Skin epidermis (tissue), 12 donors: ENCODE data around the gene TTLL5.

Source experiments
- H3K27ac ChIP-seq, 21 experiments: fragments of 200-600 bp; sonication (generic) in 11 of 21; one replicate each; pipeline ENCODE4 v1.5.0; 2020; ENCODE audit warnings: mild to moderate bottlenecking in 3 of 21, inconsistent platforms in 2 of 21, moderate library complexity in 2 of 21
- H3K4me3 ChIP-seq, 7 experiments: fragments of 200-600 bp; sonication (generic) in 2 of 7; one replicate each; pipeline ENCODE4 v1.5.0; 2020; ENCODE audit warnings: inconsistent platforms in 2 of 7, mild to moderate bottlenecking in 2 of 7, moderate library complexity in 1 of 7

TTLL5 gene

DNA sequence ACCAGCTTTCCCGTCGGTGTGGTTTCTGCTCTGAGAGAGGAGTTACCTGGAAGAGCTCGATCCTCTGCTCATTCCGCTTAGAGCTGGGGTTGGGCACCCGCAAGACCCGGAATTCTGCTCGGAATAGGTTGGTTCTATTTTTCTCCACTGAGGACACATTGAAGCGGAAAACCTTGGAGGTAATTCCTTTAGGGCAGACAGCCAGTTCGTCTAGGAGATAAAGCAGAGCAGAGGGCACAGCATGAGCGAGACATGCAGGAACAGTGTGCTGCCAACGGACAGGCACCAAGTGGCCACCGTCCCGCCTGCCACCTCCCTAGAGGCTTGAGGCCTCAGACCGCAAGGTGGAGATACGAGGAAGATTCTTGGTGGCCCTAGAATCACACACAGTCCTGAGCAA is 310.5 kb downstream of the TTLL5 start:
- no peak overlapping the region for H3K4me3 ChIP-seq

DNA sequence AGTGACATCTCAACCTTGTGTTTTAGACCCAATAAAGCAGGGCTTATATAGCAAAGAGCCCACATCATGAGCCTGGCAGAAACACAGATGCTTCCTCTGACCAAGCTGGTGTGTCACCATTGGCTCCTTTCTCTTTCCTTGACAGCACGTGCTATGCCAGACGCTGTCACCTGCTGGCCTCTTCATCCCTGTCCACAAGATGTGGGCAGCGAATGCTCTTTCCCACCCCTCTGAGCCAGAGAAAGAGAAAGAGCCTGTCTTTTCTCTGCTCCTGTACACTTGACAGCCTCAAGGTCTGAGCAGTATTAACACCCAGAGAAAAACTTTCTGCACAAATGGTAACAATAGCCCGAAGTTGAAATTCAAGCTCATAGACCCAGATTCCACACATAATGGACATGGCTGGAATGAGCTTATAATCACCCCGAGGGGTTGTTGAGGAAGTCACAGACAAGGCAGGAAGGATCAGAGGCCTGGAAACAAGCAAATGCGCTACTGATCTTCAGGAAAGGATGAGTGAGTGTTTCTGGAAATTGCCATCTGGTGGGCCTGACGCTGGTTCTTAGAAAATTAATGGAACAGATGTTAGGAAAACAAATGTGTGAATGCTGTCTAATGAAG is 311.9 kb downstream of the TTLL5 start:
- Histone ChIP-seq H3K27ac (no peak overlapping the region), H3K4me3 (no peak overlapping the region)

More for the DNA sequence above, 310.5 kb downstream of the TTLL5 start:
- no peak overlapping the region for H3K27ac ChIP-seq

DNA sequence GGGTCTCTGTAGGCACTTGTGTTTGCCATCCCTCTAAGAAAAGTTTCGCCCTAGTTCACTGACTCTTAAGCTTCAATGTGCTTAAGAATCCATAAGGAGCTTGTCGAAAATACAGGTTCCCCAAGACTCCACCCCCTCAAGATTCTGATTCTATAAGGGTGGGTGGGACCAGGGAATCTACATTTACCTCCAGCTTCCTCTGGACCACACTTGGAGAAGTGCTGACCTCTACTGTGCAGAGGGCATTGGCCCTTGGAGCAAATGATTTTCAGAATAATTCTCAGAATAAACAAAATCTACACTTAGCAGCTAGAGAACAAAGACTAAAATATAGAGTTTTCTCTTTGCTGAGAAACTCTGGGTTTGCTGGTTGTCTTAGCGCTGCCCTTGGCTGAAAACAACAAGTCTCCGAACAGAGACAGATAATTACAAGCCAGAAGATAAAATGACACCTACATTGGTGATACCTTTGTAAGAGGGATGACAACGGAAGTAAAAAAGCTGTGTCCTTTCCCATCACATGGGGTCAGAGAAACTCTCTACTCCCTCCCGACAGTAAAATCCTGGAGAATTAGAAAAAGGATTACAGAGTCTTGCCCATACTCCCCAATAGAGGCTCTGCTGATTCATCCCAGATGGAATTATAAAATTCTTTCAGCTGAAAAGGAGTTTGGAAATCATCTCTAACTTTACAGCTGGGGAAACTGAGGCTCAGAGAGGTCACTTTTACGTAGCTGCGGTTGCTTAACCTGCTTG is 316.0 kb downstream of the TTLL5 start:
- Histone ChIP-seq H3K4me3 (no peak overlapping the region), H3K27ac (no peak overlapping the region)

DNA sequence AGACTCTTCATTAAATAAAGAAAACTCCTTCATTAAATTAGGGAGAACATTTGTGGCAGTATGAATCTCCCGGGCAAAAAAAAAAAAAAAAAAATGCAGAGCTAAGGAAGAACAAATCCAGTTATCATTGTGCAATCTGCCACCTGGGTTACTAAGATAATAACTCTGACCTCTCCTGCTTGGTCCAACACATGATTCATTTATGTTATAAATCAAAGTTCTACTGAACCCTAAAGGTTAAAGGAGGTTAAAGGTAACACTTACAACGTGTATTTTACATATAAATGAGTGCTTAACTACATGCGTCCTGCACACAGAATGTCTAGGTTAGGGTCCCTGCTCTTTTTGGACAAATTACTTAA is 316.5 kb downstream of the TTLL5 start:
- H3K27ac ChIP-seq, result peak overlapping the region in 1 of 21 experiments; percentile 21

DNA sequence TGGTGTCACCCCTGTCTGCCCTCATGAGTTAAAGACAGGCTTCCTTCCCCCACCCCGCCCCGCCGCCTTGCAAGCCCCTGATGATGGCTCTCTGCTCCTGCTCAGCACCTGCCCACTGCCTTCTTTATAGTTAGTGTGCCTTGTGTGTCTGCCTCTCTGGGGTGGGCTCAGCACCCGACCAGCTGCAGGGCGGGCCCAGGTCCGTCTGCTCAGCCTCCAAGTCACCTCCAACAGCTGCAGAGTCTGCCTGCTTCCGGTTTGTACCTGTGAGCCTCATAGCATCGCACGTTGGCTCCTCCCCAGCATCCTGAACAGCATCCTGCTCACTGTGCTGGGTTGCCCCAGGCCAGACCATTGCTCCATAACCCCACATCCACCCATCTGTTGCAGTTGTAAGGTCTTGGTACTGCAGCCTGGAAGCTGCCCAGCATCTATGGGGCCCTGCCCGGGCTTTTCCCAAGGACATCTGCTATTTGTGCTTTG is 317.2 kb downstream of the TTLL5 start:
- peak overlapping the region in 3 of 21 experiments; percentile 10 to 83 (median 48) for H3K27ac ChIP-seq
- peak overlapping the region in 1 of 7 experiments; percentile 66 for H3K4me3 ChIP-seq

More for the DNA sequence above, 316.5 kb downstream of the TTLL5 start:
- H3K4me3 ChIP-seq, result no peak overlapping the region

DNA sequence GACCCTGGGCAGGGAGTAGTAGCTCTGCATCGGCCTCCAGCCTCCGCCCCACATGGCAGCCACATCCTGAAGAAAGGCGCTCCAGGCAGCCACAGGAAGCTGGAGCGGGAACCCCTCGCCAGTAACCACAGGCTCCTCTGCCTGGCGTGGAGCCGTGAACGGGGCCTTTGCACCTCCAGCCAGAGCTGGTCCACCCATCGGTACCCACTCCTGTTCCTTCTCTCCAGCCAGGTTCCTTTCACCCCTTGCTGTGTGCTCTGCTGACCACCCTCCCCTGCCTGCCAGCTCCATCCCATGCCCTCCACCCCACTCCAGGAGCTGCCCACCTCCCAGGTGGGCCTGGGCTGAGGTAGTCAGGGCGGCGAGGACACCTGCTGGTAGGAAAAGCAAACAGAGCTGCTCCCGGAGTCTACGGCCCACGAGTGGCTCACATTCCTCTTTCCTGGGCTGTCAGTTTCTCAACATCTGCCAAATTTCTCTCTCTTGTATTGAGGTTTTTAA is 318.1 kb downstream of the TTLL5 start:
- Histone ChIP-seq H3K27ac (peak overlapping the region in 15 of 21 experiments; percentile 13 to 95 (median 48)), H3K4me3 (peak overlapping the region; percentile 46 to 82 (median 66))

DNA sequence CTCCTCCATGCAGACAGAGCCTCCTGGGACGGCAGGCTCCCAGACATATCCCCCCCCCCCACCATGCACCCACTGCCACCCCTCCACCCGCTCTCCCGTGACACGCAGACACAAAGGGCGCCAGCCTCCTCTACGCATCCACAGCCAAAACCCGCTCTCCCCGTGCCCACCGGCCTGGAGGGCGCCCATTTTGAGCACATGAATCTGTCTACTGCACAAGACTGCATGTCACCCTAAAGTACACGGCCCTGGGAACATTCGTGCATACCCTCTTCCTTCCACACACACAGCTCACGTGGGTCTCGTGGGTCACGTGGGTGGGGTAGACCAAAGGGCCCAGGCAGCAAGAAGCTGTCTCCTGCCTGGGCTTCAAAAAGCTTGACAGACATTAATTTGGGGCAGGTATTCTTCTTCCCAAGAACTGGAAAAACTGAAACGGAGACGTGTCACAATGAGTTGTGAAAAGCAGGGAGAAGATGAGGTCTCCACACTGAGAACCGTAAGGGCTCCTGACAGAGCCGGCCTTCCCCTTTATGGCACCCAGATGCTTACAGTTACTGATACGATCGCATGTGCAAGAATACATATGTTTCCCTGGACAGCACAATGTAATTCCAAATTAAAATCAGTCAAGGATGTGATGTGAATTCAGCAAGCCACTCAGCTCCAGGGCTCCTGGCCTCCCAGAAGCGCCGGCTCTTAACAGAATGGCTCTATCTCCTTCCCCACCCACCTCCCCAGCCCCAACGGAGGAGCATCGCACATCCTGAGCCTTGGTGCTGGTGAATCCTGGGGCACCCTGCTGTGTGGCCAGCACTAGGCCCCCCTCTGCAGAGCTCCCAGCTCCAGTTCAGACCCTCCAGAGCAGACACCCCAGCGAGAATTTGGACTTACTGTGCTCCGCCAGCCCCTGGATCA is 318.9 kb downstream of the TTLL5 start:
- Histone ChIP-seq H3K27ac (peak overlapping the region in 17 of 21 experiments; percentile 2 to 95 (median 85)), H3K4me3 (peak overlapping the region; percentile 46 to 82 (median 66))

DNA sequence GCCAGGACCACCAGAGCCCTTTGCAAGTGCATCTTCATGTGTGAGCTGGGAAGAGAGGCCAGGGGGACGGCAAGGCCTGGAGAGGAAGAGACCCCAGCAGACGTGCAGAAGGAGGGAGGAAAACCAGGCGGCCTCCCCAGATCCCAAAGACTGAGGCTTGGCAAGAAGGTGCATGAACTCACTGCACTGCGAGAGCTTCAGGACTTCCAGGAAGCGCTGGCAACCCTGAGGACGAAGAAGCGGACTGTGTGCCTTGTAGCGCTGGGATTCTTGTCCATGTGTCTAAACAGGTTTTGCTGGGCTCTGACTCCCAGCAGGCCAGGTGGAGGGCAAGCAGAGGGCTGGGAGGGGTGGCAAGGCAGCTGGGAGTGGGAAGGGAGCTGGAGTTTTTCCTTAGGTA is 319.8 kb downstream of the TTLL5 start:
- Histone ChIP-seq H3K4me3 (peak overlapping the region; percentile 46 to 82 (median 66)), H3K27ac (peak overlapping the region in 20 of 21 experiments; percentile 23 to 95 (median 88))

DNA sequence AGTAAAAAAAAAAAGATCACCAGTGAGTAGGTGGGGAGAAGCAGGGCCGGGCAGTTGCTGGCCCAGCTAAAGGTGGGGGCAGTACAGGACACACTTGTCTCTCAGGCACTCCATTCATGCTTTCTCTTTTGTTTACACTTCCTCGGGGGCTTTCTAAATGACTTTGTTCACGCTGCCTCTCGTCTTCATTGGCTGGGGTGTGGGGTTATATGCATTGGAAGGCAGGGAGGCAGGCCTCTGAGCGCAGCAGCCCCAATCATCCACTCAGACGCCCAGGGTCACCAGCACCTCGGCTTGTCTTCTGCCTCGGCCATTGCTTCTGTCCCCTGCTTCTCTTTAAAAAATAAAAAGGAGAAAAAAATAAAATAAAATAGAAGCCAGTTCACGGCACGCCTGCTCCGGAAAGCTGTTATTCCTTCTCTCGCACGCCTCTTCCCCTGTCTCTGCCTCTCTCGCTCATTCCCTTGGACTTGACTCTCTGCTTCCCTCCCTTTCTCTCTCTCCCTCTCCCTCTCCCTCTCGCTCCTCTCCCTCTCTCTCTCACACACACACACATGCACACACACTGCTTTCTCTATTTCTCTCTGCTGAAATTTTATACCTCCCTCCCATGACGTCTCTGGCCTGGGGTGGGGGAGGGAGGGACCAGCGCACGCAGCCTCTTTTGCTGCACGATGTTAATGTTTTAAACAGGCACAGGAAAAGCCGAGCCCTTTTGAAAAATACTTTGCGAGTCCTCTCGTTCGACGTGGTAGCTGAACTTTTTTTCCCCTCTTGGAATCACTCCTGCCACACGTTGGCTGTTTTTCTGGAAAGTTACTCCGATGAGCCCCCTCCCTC is 320.6 kb downstream of the TTLL5 start, which contains the start of gene TGFB3:
TGFB3 (minus strand) TSS at position 570 of the 840 bp plus-strand sequence. CDS start 1,102 bp downstream, outside the sequence.
- H3K4me3 ChIP-seq, result peak within 1 kb of the TSS; percentile 46 to 82 (median 66)

DNA sequence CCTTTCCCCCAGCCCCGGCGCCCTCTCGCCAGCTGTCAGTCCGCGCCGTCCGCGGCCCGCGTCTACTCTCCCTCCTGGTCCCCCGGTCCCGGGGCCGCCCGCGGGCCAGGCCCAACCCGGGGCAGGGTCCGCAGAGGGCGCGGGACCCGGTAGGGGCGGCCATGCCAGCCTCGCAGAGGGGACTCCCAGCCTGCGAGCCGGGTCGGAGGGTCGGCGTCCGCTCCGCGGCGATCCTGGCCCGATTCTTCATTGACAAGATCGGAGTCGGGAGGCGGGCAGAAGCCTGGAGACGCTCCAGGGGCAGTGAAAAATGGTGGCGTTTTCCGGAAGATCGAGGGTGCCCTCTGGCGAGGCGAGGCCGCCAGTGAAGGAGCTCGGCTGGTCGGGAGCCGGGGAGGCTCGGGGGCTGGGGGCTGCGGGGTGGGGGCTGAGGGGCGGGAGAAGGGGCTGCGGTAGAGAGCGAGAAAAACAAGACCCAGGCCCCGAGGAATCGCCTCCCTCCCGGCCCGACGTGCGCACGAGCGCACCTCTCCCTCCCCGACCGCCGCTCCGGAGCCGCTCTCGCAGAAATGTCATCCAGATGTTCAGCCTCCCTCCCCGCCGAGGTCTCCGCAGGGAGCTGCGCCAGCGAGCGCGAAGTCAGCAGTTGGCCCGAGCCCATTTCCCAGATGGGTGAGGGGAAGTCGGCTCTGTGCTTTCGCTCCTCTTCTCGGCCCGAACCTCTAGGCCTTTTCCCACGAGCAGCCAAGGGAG is 321.4 kb downstream of the TTLL5 start:
- Histone ChIP-seq H3K4me3 (peak overlapping the region; percentile 46 to 82 (median 66)), H3K27ac (peak overlapping the region; percentile 71 to 95 (median 90))

More for the DNA sequence above, 320.6 kb downstream of the TTLL5 start, which contains the start of gene TGFB3:
- peak within 1 kb of the TSS; percentile 71 to 95 (median 90) for H3K27ac ChIP-seq

DNA sequence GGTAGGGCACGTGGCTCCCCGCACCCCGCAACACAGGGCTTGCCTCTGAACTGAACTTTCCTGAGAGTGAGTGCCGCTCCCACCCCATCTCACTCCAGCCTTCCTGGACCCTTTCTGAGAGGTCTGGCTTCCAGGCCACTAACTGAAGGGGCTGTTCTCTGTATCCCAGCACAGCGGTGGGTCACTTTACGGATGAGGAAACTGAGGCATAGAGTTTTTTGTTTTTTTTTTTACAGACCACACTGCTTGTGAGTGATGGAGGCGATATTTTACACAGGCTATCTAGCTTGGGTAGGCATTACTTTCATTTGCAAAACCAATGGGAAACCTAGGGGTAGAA is 321.9 kb downstream of the TTLL5 start:
- Histone ChIP-seq H3K27ac (peak overlapping the region in 20 of 21 experiments; percentile 78 to 95 (median 90)), H3K4me3 (peak overlapping the region; percentile 46 to 82 (median 66))

DNA sequence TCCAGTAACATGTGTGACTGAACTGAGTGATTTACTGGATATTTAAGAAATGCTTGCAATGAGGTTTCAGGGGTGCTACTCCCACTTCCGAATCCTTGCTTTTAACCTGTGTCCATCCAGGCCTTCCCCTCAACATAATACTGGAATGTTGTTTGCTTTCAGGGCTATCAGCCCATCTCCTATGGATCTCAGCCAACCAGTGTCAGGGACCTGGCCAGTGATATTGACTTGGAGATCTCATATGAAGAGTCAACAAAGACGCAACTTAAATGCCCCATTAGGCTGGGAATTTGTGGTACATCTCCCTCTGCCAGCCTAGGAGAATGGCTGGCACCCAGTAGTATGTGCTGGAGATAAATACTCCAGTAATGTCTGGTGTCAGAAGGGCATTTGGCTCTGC is 323.6 kb downstream of the TTLL5 start:
- Histone ChIP-seq H3K4me3 (no peak overlapping the region), H3K27ac (no peak overlapping the region)

DNA sequence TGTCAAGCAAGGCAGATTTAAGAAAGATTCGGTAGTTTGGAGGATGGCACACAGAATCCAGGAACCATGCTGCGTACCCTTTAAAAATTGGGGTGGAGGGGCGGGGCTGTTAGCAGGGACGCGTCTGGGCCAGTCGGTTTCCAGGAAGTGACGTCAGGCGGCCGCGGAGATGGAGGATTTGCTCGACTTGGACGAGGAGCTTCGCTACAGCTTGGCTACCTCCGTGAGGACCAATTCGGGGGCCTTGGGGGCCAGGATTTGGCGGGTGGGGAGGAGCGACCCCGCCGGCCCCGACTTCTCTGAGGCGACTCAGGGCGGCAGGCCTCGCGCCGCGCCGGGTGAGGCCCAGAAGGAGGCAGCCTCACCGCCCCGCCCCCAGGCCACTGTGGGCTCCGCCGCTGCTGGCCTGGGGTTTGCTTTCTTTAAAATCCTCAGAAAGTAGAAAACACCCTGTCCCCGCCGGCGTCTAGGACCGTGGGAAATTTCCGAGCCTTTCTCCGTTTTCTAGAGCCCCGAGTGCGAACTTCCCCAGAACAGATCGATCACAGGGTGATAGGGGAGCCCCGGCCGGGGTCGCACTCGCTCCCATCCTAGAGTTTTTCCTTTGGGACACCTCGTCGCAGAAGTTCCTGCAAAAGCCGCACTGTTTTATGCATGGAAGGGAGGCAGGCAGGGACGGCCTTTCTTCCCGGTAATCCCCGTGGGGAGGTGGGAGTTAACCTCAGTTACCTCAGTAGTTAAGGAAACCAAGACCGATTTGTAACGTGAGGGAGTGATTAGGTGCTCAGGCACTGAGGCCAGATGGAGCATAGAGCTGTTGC is 324.8 kb downstream of the TTLL5 start, which contains the start of gene IFT43:
IFT43 (plus strand) TSS at position 146 of the 821 bp plus-strand sequence; CDS start at position 170, 24 bp downstream.
- H3K27ac ChIP-seq, result peak within 1 kb of the TSS; percentile 37 to 96 (median 86)
- peak within 1 kb of the TSS; percentile 67 to 96 (median 91) for H3K4me3 ChIP-seq

DNA sequence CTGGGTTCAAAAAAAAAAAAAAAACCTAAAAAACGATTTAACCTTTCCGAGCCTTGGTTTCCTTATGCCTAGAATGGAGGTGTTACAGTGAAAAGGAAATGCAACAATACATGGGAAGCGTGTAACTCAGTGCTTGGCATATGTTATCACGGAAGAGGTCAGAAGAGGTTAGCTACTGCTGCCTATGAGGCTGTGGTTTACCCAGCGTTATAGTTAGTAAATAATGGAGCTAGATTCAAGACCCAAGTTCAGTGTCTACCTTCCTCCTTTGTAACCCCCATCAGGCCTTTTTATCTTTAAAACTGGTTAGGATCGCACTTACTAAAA is 325.4 kb downstream of the TTLL5 start:
- Histone ChIP-seq H3K4me3 (peak overlapping the region; percentile 67 to 96 (median 91)), H3K27ac (peak overlapping the region in 16 of 21 experiments; percentile 37 to 96 (median 86))

DNA sequence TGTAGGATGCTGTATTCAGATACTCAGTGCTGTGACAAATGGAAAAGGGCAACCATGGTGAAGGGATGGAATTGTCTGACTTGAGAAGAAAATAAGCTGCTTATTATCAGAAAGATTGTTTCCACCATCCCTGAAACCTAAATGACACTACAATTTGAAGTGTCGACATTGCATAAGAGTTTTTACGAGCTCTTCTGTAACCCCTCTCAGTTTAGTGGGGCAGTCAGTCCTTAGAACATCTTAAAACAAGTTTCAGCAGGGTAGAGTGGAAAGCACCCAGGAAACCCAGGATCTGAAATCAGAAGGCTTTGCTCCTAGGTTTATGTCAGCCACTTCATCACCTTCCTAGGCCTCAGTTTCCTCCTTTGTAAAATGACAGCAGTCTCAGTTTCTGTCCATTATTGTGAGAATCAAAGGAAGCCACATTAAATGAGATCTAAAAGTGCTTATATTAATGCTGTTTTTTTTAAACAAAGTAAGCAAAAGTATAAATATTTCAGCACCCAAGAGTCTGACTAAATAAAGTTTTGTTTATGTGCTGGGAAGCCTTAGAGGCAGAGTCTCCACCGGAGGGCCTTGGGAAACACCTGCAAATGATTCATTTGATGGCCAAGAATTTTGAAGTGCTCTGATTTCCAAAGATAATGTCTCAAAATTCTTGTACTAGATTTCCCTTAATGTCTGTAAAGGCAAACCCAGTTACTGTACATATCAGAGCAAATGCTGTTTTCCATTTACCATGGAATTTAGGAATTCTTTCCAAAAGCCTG is 326.3 kb downstream of the TTLL5 start:
- no peak overlapping the region for H3K4me3 ChIP-seq
- peak overlapping the region in 4 of 21 experiments; percentile 62 to 96 (median 83) for H3K27ac ChIP-seq

DNA sequence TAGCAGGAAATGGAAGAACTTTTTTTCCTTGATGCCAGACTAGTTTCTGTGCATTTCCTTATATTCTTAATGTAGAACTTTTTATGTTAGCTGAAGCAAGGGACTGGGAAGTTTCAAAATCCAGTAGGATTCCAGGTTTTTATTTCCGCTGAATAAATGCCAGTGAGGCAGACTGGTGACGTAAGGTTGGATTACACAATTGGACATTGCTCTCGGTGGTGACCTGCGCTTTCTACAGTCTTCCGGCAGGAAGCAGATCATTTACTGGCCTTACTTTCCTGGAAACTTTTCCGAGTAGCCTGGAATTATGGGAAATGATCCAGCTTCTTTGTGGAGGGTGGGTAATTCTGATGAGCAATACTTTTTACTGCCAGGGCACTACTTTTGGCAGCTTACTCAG is 328.1 kb downstream of the TTLL5 start:
- H3K27ac ChIP-seq, result peak overlapping the region in 6 of 21 experiments; percentile 42 to 80 (median 68)

More for the DNA sequence above, 328.1 kb downstream of the TTLL5 start:
- no peak overlapping the region for H3K4me3 ChIP-seq
